ENCODE results near the gene PFKM.
"Not testable (repeated sequence)": the region's sequence is repeated elsewhere in the genome, so short reads cannot be mapped to it uniquely, and the experiment has no call there.

Gene PFKM

GRCh38 chr12:48155786-48156185 lies 36.6 kb downstream of the PFKM start:
- DNase-seq (ENCODE audit: insufficient read length, low spot score); FAIRE-seq: not testable (repeated sequence)

- FAIRE-seq: no peak
- DNase-seq (ENCODE audit: insufficient read length, low spot score): no peak
Observed at GRCh38 chr12:48156652-48157017, 37.5 kb downstream of the PFKM start.

- FAIRE-seq: peak; percentile 99
- DNase-seq (ENCODE audit: insufficient read length, low spot score): peak; percentile 82
Observed at GRCh38 chr12:48157018-48157888, 38.1 kb downstream of the PFKM start, which contains the start of gene ASB8. Gene ASB8 (minus strand): TSS chr12:48157515. CDS start chr12:48153496, 4,019 bp downstream.

- DNase-seq (ENCODE audit: insufficient read length, low spot score): no peak
- peak; percentile 11 for FAIRE-seq
Observed at GRCh38 chr12:48157889-48158370, 38.8 kb downstream of the PFKM start.

- DNase-seq (ENCODE audit: insufficient read length, low spot score) (no peak), FAIRE-seq (no peak)
Observed at GRCh38 chr12:48160046-48160445, 40.9 kb downstream of the PFKM start.

GRCh38 chr12:48160807-48161206 lies 41.6 kb downstream of the PFKM start:
- no peak for DNase-seq (ENCODE audit: insufficient read length, low spot score)
- FAIRE-seq: no peak

- no peak for DNase-seq (ENCODE audit: insufficient read length, low spot score)
- no peak for FAIRE-seq
Observed at GRCh38 chr12:48163150-48163747, 44.1 kb downstream of the PFKM start.

GRCh38 chr12:48164451-48164850 lies 45.3 kb downstream of the PFKM start:
- DNase-seq (ENCODE audit: insufficient read length, low spot score) (no peak), FAIRE-seq (no peak)

GRCh38 chr12:48165089-48165981 lies 46.2 kb downstream of the PFKM start:
- DNase-seq (ENCODE audit: insufficient read length, low spot score) (peak; percentile 38), FAIRE-seq (peak; percentile 92)

- DNase-seq (ENCODE audit: insufficient read length, low spot score) (no peak), FAIRE-seq (no peak)
Observed at GRCh38 chr12:48169011-48169410, 49.8 kb downstream of the PFKM start.

- DNase-seq (ENCODE audit: insufficient read length, low spot score): no peak
- FAIRE-seq: no peak
Observed at GRCh38 chr12:48175613-48176416, 56.7 kb downstream of the PFKM start.

- DNase-seq (ENCODE audit: insufficient read length, low spot score): no peak
- no peak for FAIRE-seq
Observed at GRCh38 chr12:48176417-48176751, 57.2 kb downstream of the PFKM start.

- no peak for DNase-seq (ENCODE audit: insufficient read length, low spot score)
- no peak for FAIRE-seq
Observed at GRCh38 chr12:48177982-48178381, 58.8 kb downstream of the PFKM start.

GRCh38 chr12:48179466-48179865 lies 60.3 kb downstream of the PFKM start:
- no peak for FAIRE-seq
- no peak for DNase-seq (ENCODE audit: insufficient read length, low spot score)

GRCh38 chr12:48180424-48180823 lies 61.3 kb downstream of the PFKM start:
- FAIRE-seq (no peak), DNase-seq (ENCODE audit: insufficient read length, low spot score) (no peak)

GRCh38 chr12:48180857-48181495 lies 61.8 kb downstream of the PFKM start:
- no peak for FAIRE-seq
- no peak for DNase-seq (ENCODE audit: insufficient read length, low spot score)

- DNase-seq (ENCODE audit: insufficient read length, low spot score) (no peak), FAIRE-seq (no peak)
Observed at GRCh38 chr12:48182631-48183030, 63.5 kb downstream of the PFKM start.

GRCh38 chr12:48183091-48183875 lies 64.1 kb downstream of the PFKM start, which contains the start of gene CCDC184:
Gene CCDC184 (plus strand): TSS chr12:48183644. CDS start chr12:48184123, 479 bp downstream.
- FAIRE-seq: peak; percentile 86
- DNase-seq (ENCODE audit: insufficient read length, low spot score): no peak
